IPS-18c (cell line): ENCODE measurements around the gene ZNF101.

ENCODE experiments used
- H3K4me3 ChIP-seq: 2 replicates; pipeline ENCODE4 v1.7.0; 2013; ENCODE audit warnings: low read depth, mild to moderate bottlenecking, low read length, moderate library complexity; ENCODE audit not compliant: insufficient read depth
- H3K9me3 ChIP-seq: one replicate; pipeline ENCODE4 v1.6.1; 2013; ENCODE audit warnings: mild to moderate bottlenecking, low read length, moderate library complexity; ENCODE audit not compliant: control insufficient read depth, insufficient read depth

Gene ZNF101

GRCh38 chr19:19636573-19637185, 32.0 kb upstream of the ZNF101 start:
- Histone ChIP-seq H3K9me3 (no peaks in the 10 kb centered on the region), H3K4me3 (no peak overlapping the region)

GRCh38 chr19:19637186-19637522, 31.5 kb upstream of the ZNF101 start:
- H3K9me3 ChIP-seq: peaks cover 2% of the 10 kb centered on the region
- H3K4me3 ChIP-seq: no peak overlapping the region; the same call in 1 of the 2 replicates

GRCh38 chr19:19637523-19638251, 31.0 kb upstream of the ZNF101 start:
- Histone ChIP-seq H3K9me3 (peaks cover 2% of the 10 kb centered on the region), H3K4me3 (no peak overlapping the region)

GRCh38 chr19:19642506-19643157, 26.0 kb upstream of the ZNF101 start:
- Histone ChIP-seq H3K9me3 (peaks cover 2% of the 10 kb centered on the region), H3K4me3 (peak overlapping the region; percentile 92)

GRCh38 chr19:19643158-19644053, 25.2 kb upstream of the ZNF101 start, which contains the start of gene GMIP:
TSS of gene GMIP (minus strand) at chr19:19643657. CDS start at chr19:19643529, 128 bp downstream.
- H3K4me3 ChIP-seq: peak within 1 kb of the TSS; percentile 92
- H3K9me3 ChIP-seq: peaks cover 2% of the 10 kb centered on the region

- H3K4me3 ChIP-seq: 0 out of 2 replicates have a peak overlapping the region, but pooled peaks have one; percentile 92
Measured at GRCh38 chr19:19644054-19644388, 24.6 kb upstream of the ZNF101 start.

GRCh38 chr19:19645233-19645870, 23.3 kb upstream of the ZNF101 start:
- H3K9me3 ChIP-seq: peaks cover 2% of the 10 kb centered on the region
- no peak overlapping the region for H3K4me3 ChIP-seq

More at GRCh38 chr19:19644054-19644388, 24.6 kb upstream of the ZNF101 start:
- H3K9me3 ChIP-seq: peaks cover 2% of the 10 kb centered on the region

GRCh38 chr19:19647037-19647835, 21.4 kb upstream of the ZNF101 start:
- Histone ChIP-seq H3K4me3 (no peak overlapping the region), H3K9me3 (no peaks in the 10 kb centered on the region)

GRCh38 chr19:19649155-19649554, 19.5 kb upstream of the ZNF101 start:
- Histone ChIP-seq H3K4me3 (no peak overlapping the region), H3K9me3 (no peaks in the 10 kb centered on the region)

- no peaks in the 10 kb centered on the region for H3K9me3 ChIP-seq
- H3K4me3 ChIP-seq: no peak overlapping the region
Measured at GRCh38 chr19:19649580-19649995, 19.1 kb upstream of the ZNF101 start.

GRCh38 chr19:19650331-19650730, 18.3 kb upstream of the ZNF101 start:
- Histone ChIP-seq H3K9me3 (no peaks in the 10 kb centered on the region), H3K4me3 (no peak overlapping the region)

- no peaks in the 10 kb centered on the region for H3K9me3 ChIP-seq
- H3K4me3 ChIP-seq: no peak overlapping the region
Measured at GRCh38 chr19:19651076-19651475, 17.6 kb upstream of the ZNF101 start.

GRCh38 chr19:19652482-19653295, 15.9 kb upstream of the ZNF101 start:
- no peak overlapping the region for H3K4me3 ChIP-seq
- H3K9me3 ChIP-seq: no peaks in the 10 kb centered on the region

- no peaks in the 10 kb centered on the region for H3K9me3 ChIP-seq
- H3K4me3 ChIP-seq: no peak overlapping the region
Measured at GRCh38 chr19:19653597-19654147, 15.0 kb upstream of the ZNF101 start.

GRCh38 chr19:19654441-19654840, 14.2 kb upstream of the ZNF101 start:
- Histone ChIP-seq H3K4me3 (no peak overlapping the region), H3K9me3 (no peaks in the 10 kb centered on the region)
